ENCODE results near the gene FOXQ1.

DNA sequence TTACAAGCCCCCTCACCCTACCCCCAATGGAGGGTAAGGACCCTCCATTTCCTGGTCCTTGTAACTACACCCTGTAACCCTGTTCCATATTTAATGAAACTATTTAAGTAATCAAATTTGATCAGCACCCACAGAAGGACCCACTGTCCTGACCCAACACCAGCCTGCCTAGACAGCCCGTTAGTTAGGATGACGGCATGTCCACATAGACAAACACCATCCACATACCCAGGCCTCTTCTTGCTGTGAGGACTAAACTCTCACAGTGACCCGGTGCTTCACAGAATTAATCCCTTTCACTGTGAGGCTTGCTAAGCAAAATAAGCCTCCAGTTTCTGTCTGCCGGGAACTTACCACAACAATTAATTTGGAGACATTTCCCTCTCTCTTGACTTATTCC, 32.8 kb upstream of the FOXQ1 start:
- TF ChIP-seq, protein P1, sequence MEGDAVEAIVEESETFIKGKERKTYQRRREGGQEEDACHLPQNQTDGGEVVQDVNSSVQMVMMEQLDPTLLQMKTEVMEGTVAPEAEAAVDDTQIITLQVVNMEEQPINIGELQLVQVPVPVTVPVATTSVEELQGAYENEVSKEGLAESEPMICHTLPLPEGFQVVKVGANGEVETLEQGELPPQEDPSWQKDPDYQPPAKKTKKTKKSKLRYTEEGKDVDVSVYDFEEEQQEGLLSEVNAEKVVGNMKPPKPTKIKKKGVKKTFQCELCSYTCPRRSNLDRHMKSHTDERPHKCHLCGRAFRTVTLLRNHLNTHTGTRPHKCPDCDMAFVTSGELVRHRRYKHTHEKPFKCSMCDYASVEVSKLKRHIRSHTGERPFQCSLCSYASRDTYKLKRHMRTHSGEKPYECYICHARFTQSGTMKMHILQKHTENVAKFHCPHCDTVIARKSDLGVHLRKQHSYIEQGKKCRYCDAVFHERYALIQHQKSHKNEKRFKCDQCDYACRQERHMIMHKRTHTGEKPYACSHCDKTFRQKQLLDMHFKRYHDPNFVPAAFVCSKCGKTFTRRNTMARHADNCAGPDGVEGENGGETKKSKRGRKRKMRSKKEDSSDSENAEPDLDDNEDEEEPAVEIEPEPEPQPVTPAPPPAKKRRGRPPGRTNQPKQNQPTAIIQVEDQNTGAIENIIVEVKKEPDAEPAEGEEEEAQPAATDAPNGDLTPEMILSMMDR (IDR thresholded peaks at IDR 0.05) = no peak
- TF ChIP-seq POLR2A (IDR thresholded peaks at IDR 0.05) = no peak

All from transverse colon (tissue), 3 donors.